NK-92 treated with Interleukin-12 subunit alpha and Interleukin-12 subunit beta, amount 100 ng/mL, for 24 hours (cell line): Measurements from ENCODE around the gene FAM163B.

Experiments used
- DNase-seq: peaks from one replicate; lab custom pipeline; 2025; lab: John Stamatoyannopoulos, UW

Gene FAM163B

DNA sequence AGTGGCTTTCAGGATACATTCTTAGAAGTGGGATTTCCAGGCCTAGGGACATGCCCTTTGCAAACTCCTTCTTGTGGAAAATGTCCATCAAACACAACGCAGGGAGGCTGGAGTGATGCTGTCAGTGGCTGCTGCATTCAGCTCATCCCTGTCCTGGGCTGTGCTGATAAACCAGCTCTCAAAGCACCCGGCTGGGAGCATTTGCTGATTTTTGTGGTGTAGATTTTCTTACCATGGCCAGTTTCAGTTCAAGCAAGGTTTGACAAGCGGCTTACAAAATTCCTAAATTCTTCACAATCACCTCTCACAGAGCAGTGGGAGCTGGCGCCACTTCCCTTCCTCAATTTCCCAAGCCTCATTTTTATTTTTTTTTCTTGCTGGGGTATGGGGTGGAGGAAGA lies 28.2 kb downstream of the FAM163B start:
- no peak for DNase-seq

DNA sequence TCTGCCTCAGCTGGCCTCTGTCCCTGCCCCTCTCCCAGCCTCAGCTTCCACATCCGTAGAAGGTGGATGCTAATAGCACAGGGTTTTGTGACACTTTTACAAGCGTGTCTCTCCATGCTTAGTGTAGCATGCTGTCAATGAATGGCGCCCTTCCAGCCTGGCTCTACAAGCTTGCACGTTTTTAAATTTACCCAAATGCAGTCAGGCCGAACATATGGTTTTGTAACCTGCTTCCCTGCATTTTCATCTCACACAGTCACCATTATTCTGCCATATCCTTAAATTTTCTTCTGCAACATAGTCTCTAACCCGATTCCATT lies 28.8 kb downstream of the FAM163B start:
- no peak for DNase-seq

- no peak for DNase-seq
Observed at GRCh38 chr9:133579601-133580418, 29.4 kb downstream of the FAM163B start.

DNA sequence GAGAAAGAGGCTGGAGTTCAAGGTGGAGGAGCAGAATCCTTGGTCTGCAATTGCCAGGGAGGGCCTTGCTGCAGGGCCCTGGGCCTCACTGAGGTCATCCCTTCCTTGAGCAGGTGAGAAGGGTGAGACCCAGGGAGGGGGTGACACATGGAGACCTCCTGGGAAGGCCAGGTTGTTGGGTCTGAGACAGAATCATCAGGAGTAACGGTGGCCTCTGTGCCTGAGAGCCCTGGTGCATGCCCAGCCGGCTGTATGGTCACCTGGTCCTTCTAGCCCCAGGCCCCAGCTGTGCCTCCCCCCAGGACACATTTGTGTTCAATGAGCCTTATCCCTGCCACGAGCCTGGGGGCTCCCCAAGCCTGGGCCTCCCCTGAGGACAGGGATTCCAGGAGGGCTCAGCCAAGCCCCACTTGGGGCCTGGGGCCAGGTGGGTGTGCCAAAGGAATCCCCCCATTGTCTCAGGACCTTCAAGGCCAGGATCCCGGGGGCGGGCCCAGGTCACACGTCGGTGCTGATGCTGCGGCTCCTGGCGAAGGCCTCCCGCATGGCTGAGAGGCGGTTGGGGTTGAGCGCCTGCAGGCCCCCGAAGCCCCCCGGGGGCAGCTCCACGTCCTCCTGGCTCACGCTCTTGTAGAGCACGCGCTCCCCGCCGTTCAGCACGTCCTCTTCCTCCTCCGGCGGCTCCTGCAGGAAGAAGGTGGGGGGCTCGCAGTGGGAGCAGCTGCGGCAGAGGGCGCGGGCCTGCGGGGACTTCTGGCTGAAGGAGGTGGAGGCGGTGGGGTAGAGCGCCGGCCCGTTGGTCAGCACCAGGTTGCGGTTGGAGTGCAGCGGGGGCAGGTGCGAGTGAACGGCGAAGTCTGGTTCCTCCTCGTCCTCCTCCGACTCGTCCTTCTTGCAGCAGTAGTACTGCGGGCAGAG lies 30.4 kb downstream of the FAM163B start:
- DNase-seq = no peak

GRCh38 chr9:133577737-133578112 lies 31.5 kb downstream of the FAM163B start:
- DNase-seq = no peak

DNA sequence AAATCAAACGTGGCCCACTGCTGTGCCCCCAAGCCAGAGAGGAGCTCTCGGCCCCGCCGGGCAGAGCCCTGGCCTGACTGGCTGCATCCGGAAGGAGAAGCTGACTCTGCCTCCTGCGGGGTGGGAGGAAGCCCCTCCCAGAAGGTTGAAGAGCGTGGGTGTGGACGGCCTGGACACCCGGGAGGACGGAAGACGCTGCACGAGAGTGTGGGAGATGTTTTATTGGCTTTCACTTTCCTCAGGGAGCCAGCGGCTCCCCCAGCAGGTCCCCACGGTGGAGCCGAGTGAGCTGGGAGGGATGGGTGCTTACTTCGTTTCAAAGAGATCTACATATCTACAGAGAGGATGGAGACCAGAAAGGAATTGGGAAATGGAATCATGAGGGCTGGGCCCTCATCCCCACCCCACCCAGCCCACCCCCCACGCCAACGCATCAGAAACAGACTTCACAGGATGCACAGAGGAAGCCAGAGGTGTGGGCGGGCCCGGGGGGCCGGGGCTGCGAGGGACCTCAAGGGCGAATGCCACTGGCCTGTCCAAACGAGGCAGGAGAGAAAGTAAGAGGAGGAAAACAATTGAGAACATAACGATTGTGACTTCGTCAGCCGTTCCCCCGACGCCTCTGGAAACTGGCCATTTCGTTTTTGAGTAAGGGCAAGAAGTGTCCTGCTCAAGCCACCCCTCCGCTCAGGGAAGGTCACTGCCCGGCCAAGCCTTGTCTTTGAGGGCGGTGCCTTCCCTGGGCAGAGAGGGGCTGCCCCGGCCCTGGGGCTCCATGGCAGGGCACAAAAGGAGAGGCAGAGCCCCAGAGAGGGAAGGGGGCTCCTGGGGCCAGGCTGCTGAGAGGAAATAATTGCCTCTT lies 32.1 kb downstream of the FAM163B start:
- DNase-seq = no peak

DNA sequence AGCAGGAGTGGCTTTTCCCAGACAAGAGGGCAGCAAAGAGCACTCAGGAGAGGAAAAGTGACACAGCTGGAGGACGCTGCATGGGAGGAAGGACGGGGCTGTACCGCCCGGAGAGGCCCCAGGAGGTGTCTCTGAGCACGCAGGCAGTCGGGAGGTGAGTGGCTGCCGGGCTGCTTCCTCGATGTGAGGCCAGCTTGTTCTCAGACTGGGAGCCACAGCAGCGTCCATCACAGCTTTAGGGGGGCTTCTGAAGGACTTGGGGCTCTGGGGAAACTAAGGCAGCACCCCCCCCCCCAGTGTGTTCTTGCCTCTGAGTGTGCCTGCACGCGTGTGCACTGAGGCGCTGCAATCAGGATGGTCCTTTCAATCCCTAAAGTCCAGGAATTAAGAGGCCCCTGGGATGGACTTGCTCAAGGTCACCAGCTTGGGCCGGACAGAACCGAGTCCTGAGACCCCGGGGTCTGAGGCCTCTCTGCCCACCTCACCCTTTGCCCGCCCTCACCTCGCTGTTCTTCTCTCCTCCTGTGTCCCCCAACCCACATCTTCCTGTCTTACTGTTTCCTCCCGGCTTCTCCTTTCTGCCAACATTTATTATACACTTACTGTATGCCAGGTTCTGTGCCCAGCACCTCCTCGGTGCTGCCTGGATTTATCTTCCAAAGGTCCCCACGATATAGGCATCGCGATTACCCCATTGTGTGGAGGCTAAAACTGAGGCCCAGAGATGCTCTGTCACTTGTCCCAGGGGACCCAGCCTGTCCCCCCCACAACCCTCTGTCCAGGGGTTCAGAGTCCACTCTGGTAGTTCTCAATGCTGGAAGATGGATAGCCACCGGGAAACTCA lies 32.9 kb downstream of the FAM163B start:
- DNase-seq = no peak

DNA sequence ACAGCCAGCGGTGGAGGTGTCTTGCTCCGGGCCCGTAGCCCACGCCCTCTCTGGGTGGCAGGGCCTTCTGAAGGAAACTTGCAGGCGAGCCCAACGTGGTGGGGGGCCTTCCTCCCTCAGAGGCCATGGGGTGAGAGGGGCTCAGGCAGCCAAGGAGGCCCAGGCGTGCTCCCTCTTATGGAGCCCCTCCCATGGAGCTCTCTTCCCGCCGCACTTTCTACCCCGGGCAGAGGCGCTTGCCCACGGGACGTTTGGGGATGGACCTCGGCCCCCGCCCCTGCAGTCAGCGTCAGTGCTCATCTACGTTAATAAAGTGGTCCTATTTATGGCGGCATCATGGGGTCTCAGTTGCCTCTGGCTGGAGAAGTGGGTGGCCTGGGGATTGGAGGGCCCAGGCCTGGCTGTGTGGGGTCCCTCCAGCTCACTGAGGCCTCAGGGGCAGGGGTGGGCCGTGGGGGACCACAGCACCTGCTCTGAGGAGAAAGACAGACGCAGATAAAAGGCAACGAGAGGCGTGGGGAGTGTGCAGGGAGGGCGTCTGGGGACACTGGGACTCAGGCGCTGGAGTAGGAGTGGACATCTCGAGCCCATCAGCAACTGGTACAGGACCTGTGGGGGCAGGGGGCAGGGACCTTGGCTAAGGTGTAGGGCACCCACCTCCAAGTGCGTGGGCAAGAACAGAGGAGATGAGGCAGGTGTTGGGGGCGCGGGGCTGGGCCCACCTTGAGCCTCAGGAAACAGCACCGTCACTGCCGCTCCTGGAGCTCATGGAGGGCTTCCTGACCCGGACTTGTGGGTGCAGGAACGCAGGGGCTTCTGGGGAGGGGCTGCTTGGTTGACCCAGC lies 33.8 kb downstream of the FAM163B start:
- DNase-seq = no peak

- no peak for DNase-seq
Observed at GRCh38 chr9:133574771-133575170, 34.4 kb downstream of the FAM163B start.

GRCh38 chr9:133573791-133574515 lies 35.2 kb downstream of the FAM163B start:
- no peak for DNase-seq

DNA sequence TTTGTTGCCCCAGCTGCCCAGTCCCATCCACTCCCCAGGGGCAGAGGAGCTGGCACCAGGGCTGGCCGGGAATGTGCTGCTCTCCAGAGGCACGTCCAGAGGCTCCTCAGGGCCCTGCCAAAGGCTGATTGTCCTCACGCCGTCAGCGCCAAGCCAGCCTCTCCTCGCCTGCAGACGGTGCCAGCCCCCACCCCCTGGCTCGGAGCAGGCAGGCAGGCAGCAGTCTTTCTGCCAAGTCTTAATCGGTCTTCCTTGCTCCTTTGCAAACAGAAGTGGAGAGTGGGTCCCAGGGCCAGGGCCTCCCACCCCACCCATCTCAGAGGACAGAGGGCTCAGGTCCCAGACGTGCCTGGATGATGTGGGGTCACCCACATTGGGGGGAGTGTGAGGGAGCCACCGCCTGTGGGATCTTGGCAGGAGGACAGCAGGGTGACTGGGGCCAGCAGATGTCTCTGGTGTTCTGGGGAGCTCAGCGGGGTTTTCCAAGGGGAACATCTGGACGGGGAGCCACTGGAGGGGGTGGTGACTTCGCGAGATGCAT lies 36.3 kb downstream of the FAM163B start:
- DNase-seq = no peak

- DNase-seq = no peak
Observed at GRCh38 chr9:133571896-133572595, 37.1 kb downstream of the FAM163B start.

GRCh38 chr9:133571391-133571890 lies 37.7 kb downstream of the FAM163B start:
- no peak for DNase-seq

DNA sequence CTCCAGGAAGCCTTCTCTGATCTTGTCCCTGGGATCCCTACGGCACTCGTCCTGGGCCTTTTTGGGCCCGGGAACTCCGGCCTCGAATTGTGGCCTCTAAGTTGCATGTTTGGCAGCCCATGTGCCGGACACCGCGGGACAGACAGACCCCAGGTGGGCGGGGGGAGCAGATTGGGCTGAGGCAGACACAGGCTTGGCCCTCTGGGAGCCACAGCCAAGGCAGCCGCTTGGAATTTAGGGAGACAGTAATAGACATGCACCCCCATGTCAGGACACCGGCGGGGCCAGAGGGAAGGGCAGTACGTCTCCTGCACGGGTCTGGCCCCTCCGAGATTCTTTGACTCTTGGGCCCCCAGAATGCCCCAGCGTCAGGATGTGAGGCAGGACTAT lies 38.5 kb downstream of the FAM163B start:
- no peak for DNase-seq

GRCh38 chr9:133569891-133570690 lies 39.1 kb downstream of the FAM163B start:
- no peak for DNase-seq

DNA sequence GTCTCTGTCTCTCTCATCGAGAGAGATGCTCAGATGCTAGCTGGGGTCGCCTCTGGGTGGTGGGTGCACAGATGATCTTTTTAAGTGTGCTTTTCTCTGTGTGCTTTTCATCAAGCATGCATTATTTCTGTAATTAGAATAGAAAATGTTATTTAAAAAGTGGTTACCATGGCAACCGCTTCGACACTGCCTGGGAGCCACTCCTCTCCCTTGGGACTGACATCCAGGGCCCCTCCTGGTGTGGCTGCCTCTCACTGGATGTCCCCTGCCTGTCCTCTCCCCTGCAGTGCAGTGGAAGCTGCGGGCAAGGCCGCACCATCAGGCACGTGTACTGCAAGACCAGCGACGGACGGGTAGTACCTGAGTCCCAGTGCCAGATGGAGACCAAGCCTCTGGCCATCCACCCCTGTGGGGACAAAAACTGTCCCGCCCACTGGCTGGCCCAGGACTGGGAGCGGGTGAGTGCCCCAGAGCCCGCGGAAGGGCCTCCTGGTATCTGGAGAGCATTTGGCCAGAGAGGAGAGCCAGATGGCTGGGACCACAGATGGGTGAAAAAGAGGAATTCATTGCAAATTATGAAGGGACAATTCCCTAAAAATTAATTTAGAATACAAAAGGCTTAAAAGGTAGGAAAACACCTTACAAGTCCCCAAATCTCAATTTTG lies 39.9 kb downstream of the FAM163B start:
- DNase-seq = no peak

DNA sequence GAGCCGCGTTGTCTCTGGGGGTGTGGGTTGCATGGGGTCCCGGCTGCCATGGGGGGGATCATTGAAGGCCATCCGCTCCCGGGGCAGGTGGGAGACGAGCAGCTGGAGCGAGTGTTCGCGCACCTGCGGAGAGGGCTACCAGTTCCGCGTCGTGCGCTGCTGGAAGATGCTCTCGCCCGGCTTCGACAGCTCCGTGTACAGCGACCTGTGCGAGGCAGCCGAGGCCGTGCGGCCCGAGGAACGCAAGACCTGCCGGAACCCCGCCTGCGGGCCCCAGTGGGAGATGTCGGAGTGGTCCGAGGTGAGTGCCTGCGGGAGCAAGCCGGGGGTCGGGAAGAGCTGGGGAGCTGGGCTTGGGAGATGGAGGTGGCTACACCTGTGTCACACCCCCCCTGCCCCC lies 41.0 kb downstream of the FAM163B start:
- DNase-seq = no peak
